ENCODE data around the gene ZNF546.
"Not testable (repeated sequence)": the region's sequence is repeated elsewhere in the genome, so short reads cannot be mapped to it uniquely, and the experiment has no call there.

The ZNF546 gene

GRCh38 chr19:39987167-39987566 is 9.7 kb upstream of the ZNF546 start:
- no peak for DNase-seq

GRCh38 chr19:39987596-39987995 is 9.3 kb upstream of the ZNF546 start:
- no peak for DNase-seq

- no peak for DNase-seq
These were observed 3.3 kb upstream of the ZNF546 start for GRCh38 chr19:39993605-39994004.

GRCh38 chr19:39994361-39994760 is 2.5 kb upstream of the ZNF546 start:
- no peak for DNase-seq

GRCh38 chr19:39995794-39996193 is 1.1 kb upstream of the ZNF546 start:
- DNase-seq, result no peak

GRCh38 chr19:39996218-39996810 is 546 bp upstream of the ZNF546 start:
- DNase-seq, result no peak

- DNase-seq, result no peak
These were observed 867 bp downstream of the ZNF546 start for GRCh38 chr19:39997638-39998216.

GRCh38 chr19:39998501-39998900 is 1.6 kb downstream of the ZNF546 start:
- no peak for DNase-seq

- no peak for DNase-seq
These were observed 8.9 kb downstream of the ZNF546 start for GRCh38 chr19:40005691-40006272.

- no peak for DNase-seq
These were observed 9.4 kb downstream of the ZNF546 start for GRCh38 chr19:40006273-40006691.

- no peak for DNase-seq
These were observed 12.8 kb downstream of the ZNF546 start for GRCh38 chr19:40009674-40010073.

- DNase-seq, result no peak
These were observed 17.1 kb downstream of the ZNF546 start for GRCh38 chr19:40013991-40014390.

- DNase-seq, result no peak
These were observed 27.1 kb downstream of the ZNF546 start for GRCh38 chr19:40023969-40024368.

- no peak for DNase-seq
These were observed 29.2 kb downstream of the ZNF546 start for GRCh38 chr19:40025938-40026596.

- DNase-seq, result no peak
These were observed 29.7 kb downstream of the ZNF546 start for GRCh38 chr19:40026597-40026970.

- DNase-seq, result no peak
These were observed 37.2 kb downstream of the ZNF546 start for GRCh38 chr19:40033989-40034560.

GRCh38 chr19:40035996-40036395 is 39.1 kb downstream of the ZNF546 start:
- no peak for DNase-seq

GRCh38 chr19:40038047-40038446 is 41.2 kb downstream of the ZNF546 start:
- not testable (repeated sequence) for DNase-seq

GRCh38 chr19:40041718-40042117 is 44.9 kb downstream of the ZNF546 start:
- not testable (repeated sequence) for DNase-seq

- no peak for DNase-seq
These were observed 56.6 kb downstream of the ZNF546 start for GRCh38 chr19:40053491-40053890.

GRCh38 chr19:40054632-40055031 is 57.8 kb downstream of the ZNF546 start:
- DNase-seq, result no peak

GRCh38 chr19:40055049-40055448 is 58.2 kb downstream of the ZNF546 start:
- DNase-seq, result no peak

- DNase-seq, result peak; percentile 34 to 46 (median 43)
These were observed 59.1 kb downstream of the ZNF546 start, which contains the start of gene ZNF780B for GRCh38 chr19:40055832-40056504. Gene ZNF780B (minus strand): TSS chr19:40056231. CDS start chr19:40050332, 5,899 bp downstream.
